HG02938 (cell line): Measurements from ENCODE around the gene NXNL1.
"Not testable (repeated sequence)": the region's sequence is repeated elsewhere in the genome, so short reads cannot be mapped to it uniquely, and the experiment has no call there.

Source experiments
- ATAC-seq: cut with Tn5 transposase; IDR thresholded peaks from one replicate; pipeline ENCODE4 v1.9.1; 2021; ENCODE audit warnings: mild to moderate bottlenecking, moderate library complexity; ENCODE audit not compliant: unreplicated experiment

The NXNL1 gene, protein sequence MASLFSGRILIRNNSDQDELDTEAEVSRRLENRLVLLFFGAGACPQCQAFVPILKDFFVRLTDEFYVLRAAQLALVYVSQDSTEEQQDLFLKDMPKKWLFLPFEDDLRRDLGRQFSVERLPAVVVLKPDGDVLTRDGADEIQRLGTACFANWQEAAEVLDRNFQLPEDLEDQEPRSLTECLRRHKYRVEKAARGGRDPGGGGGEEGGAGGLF

DNA sequence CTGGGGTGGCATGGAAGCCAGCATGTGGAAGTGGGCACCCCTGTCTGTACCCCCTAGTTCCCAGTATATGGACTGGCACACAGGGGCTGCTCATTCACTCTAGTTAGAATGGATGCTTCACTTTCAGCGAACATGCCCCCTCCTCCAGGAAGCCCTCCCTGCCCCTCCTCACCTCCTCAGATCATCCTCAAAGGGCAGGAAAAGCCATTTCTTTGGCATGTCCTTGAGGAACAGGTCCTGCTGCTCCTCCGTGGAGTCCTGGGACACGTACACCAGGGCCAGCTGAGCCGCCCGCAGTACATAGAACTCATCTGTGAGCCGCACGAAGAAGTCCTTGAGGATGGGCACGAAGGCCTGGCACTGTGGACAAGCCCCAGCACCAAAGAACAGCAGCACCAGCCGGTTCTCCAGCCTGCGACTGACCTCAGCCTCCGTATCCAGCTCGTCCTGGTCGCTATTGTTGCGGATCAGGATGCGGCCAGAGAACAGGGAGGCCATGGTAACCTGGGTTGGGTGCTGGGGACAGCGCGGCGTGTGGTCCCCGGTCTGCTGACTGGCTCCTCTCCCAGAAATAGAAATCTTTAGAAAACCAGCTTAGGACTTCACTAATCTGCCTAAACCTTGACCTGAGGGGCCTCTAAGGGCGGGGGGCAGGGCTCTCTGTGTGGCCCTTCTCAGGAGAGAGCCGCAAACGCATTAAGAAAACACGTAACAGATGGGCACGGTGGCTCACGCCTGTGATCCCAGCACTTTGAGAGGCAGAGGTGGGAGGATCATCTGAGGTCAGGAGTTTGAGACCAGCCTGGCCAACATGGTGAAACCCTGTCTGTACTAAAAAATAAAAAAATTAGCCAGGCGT, at the start of gene NXNL1:
NXNL1 (minus strand) TSS at position 555 of the 859 bp plus-strand sequence; CDS start at position 498, 57 bp downstream.
- no peak for ATAC-seq

DNA sequence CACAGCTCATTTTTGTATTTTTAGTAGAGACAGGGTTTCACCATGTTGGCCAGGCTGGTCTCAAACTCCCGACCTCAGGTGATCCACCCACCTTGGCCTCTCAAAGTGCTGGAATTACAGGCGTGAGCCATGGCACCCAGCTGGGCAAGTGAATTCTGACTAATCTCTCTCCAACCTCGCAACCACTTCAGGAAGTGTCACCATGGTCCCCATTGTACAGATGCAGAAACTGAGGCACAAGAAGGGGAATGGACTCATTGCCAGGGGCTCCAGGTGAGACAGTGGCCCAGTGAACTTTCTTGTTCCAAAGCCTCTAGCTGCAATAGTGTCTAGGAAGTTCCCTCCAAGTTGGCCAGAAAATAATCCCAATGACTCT, 47.8 kb upstream of the NXNL1 start:
- ATAC-seq: not testable (repeated sequence)

DNA sequence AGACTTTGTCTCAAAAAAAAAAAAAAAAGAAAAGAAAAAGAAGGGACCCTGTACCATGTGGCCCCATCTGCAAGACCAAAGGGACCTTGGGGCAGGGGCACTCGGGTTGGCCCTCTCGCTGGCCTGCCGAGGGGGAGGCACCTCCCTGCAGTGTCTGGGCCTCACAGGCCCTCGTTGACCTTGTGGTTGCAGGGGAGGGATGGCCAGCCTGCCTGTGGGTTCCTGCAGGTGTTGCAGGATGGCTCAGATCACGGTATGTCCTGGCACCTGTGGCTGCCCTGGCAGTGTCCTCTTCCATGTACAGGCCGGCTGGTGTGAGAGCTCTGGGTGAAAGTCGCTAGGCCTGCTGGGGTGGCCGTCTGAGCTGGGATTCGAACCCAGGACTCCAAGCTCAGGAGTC, 46.0 kb upstream of the NXNL1 start:
- no peak for ATAC-seq

DNA sequence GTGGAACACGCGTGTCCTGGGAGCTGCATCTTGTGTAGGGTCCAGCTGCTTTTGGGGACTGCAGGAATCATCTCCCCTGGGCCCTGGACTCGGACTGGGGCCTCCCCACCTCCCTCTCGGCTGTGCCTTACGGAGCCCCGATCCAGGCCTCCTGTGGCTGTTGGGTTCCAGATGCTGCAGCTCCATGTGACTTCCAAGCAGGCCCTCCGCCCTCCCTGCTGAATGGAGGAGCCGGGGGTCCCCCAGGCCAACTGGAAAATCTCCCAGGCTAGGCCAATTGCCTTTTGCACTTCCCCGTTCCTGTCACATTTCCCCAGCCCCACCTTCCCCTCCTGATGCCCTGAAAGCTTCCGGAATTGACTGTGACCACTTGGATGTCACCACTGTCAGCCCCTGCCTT, 44.5 kb upstream of the NXNL1 start:
- no peak for ATAC-seq

DNA sequence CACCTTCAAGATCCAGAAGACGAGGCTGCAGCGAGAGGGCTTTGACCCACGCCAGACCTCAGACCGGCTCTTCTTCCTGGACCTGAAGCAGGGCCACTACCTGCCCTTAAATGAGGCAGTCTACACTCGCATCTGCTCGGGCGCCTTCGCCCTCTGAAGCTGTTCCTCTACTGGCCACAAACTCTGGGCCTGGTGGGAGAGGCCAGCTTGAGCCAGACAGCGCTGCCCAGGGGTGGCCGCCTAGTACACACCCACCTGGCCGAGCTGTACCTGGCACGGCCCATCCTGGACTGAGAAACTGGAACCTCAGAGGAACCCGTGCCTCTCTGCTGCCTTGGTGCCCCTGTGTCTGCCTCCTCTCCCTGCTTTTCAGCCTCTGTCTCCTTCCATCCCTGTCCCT, 43.7 kb upstream of the NXNL1 start:
- ATAC-seq: no peak

DNA sequence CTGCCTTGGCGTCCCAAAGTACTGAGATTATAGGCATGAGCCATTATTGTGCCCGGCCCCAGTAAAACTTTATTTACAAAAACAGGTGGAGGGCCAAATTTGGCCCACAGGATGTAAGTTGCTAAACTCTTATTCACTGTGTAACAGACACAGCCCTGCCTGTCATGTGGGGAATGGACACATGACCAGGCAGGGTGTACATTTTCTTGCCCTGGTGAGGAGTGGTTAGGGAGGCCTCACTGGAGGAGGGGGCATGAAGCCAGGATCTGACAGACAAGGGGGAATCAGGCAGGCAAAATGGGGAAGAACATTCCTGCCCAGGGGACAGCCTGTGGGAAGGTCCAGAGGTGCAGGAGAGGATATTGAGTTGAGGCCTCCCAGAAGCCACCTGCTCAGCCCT, 43.3 kb upstream of the NXNL1 start:
- no peak for ATAC-seq

DNA sequence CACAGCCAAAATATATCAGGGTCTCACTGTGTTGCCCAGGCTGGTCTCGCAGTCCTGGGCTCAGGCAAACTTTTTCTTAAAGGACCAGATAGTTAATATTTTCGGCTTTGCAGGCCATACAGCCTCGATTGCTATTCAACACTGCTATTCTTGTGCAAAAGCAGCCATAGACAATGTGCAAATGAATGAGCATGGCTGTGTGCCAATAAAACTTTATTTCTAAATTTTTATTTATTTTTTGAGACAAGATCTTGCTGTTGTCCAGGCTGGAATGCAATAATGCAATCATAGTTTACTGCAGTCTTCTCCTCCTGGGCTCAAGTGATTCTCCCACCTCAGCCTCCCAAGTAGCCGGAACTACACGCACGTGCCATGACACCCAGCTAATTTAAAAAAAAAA, 42.5 kb upstream of the NXNL1 start:
- ATAC-seq: no peak

DNA sequence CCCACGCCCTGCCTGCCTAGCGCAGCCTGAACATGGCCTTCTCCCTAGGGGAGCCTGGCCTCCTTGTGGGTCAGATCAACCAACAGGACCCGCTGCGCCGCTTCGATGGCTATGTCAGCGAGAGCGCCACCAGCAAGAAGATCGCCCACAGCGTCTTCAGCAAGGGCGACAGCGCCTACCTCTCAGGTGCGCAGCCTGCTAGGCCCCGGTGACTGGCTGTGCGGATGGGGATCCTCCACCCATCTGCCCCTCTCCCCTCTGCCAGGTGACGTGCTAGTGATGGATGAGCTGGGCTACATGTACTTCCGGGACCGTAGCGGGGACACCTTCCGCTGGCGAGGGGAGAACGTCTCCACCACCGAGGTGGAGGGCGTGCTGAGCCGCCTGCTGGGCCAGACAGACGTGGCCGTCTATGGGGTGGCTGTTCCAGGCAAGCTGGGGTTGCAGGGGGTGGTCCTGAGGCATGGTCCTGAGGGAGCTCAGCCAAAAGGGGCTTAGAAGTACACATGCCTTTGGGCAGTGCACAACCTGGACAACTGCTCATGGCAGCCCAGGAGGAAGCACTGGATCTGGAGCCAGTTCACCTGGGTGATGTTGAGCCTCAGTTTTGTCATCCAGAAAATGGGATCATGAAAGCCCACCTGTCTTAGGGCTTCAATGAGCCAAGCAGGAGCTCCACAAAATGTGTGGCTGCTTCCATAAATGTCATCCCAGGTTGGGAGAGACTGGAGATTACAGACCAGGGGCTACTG, 39.9 kb upstream of the NXNL1 start:
- ATAC-seq: no peak

DNA sequence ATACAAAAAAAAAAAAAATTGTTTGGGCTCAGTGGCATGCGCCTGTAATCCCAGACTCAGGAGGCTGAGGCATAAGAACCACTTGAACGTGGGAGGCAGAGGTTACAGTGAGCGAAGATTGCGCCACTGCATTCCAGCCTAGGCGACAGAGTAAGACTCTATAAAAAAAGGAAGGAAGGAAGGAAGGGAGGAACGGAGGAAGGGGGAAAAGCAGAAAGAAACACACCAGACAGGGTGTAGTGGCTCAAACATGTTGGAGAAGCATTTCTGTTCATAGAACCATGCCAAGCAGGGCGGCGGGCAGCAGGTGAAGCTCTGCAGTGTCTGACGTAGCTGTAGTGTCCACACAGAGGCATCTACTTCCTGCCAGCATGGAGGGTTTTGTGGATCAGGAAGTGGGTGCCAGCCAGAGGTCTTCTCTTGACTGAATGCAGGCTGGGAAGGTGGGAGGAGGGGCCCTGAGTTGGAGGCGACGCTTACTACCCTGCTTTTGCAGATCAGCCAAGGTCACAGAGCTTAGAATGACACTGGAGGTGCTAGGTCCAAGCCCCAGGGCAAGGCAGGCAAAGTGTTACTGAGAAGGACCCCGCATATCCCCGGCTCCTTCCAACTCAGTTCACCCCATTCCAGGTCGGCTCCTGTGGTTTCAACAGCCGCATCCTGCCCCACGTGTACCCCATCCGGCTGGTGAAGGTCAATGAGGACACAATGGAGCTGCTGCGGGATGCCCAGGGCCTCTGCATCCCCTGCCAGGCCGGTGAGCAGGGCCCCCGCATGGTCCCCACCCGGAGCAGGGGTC, 39.1 kb upstream of the NXNL1 start:
- ATAC-seq: no peak

DNA sequence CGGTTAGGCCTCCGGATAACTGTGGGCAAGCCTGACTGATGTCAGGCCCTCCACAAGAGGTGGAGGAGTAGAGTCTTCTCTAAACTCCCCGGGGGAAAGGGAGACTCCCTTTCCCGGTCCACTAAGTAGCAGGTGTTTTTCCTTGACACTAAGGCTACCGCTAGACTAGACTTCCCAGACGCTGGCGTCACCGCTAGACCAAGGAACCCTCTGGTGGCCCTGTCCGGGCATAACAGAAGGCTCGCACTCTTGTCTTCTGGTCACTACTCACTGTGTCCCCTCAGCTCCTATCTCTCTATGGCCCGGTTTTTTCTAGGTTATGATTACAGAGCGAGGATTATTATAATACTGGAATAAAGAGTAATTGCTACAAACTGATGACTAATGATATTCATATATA, 38.3 kb upstream of the NXNL1 start:
- ATAC-seq: not testable (repeated sequence)

DNA sequence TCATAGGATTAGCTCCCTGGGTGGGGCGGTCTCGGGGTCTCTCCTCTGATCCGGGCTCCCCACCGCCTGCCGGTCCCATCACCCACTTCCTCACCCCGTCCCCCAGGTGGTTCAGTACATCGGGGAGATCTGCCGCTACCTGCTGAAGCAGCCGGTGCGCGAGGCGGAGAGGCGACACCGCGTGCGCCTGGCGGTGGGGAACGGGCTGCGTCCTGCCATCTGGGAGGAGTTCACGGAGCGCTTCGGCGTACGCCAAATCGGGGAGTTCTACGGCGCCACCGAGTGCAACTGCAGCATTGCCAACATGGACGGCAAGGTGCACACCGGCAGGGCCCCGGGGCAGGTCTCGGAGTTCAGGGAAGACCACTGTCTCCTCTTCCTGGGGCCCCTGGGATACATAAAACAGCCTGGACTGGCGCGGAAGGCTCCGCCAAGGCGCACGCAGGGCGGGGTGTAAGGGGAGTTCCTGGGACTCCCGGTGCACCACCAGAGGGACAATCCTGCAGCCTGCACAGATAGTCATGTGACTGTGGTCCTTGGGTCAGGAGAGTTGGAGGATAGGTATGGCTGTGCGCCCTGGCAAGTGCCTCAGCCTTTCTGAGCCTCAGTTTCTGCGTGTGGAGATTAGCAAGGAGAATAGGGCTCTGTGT, 36.5 kb upstream of the NXNL1 start:
- ATAC-seq: no peak

DNA sequence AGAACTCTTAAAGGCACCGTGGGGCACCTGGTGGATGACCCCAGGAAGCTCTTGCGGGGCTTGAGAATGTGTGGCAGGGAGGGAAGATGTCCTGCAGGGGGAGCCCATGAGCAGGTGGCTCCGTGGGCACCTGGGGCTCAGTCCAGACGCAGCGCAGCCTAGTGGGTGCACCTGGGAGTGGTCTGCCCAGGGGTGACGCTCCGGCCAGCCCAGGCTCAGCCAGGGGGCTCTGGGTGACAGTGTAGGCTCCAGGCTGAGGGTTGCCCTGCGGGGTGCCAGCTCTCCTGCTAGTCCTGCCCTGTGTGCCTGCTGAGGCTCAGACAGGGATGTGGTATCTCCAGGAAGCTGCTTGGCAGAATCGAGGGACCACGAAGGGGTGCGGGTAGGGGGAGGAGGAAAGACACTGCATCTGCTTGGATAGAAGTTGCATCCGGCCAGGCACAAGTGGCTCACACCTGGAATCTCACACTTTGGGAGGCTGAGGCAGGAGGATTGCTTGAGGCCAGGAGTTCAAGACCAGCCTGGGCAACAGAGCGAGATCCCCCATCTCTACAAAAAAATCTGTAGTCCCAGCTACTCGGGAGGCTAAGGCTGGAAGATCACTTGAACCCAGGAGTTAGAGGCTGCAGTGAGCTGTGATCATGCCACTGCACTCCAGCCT, 35.7 kb upstream of the NXNL1 start:
- no peak for ATAC-seq

DNA sequence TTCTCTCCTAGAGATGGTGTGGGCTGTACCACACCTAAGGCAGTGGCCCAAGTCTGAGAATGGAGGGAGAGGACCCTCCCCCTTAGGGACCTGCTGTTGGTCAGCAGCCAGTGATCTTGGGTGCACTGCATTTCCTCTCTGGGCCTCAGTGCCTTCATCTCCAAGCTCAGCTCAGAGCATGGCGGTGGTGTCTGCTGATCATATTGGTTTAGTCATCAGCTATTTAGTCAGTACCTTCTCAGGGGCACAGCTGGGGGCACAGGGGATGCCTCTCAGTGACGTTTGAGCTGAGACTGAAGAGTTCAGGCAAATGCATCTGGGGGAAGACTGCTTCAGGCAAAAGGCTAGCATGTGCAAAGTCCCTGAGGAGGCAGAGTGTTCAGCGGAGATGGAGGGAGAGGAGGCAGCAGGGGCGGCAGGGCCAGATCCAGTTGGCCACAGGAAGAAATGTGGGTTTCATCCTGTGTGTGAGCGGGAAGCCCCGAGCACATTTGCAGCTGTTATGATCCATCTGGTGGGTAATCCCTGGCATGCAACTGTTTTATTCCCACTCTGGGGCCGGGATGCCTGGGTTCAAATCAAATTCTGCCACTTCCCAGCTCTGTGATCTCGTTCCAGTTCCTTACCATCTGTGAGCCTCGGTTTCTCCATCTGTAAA, 35.0 kb upstream of the NXNL1 start:
- no peak for ATAC-seq

DNA sequence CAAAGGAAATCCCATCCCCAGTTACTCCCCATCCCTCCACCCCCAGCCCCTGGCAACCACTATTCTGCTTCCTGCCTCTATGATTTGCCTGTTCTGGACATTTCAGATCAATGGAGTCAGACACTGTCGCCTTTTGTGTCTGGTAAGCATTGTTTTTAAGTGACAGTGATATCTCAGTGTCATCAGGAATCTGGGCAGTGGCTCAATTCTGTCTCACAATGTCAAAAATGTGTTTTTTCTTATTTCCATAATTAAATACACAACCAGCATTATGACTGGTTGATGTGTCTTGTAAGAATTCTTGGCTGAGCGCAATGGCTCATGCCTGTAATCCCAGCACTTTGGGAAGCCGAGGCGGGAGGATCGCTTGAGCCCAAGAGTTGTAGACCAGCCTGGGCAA, 30.6 kb upstream of the NXNL1 start:
- ATAC-seq: no peak

DNA sequence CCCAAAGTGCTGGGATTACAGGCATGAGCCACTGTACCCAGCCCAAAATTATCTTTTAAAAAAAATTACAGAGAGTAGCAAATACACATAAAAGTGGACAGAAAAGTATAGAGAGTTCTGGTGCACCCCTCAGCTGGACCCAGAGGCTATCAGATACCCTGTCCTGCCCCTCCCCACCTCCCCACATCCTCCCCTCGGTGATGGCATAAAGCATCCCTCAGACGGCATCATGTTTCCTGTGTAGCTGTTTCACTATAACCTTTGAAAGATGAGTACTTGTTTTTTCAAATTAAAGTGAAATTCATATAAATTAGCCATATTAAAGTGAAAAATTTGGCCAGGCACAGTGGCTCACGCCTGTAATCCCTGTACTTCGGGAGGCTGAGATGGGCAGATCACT, 29.7 kb upstream of the NXNL1 start:
- no peak for ATAC-seq

DNA sequence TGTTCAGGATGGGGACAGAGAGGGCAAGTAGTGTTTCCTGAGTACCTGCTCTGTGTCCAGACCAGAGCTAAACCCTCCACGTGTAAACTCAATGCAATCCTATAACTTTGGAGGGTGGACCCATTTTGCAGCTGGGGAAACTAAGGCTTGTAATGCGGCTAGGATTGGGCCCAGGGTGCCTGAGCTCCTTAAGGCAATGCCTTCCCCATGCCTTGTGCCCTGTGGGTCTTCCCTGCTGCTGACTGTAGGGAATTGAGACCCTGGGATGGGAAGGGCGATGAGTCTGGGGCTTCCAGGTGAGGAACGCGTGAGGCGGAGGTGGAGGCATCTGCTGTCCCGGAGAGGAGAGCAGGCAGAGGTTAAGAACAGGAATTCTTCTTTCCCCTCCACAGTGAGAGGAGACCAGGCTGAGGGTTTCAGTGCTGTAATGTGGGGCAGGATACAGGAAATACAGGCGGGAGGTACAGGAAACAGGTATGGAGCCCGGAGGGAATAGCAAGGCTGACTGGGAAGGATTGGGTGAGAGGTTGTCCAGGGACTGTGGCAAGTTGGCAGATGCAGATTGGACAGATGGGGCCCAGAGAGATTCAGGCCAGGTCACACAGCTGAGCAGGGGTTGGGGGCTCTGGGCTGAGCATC, 28.8 kb upstream of the NXNL1 start:
- ATAC-seq: no peak

DNA sequence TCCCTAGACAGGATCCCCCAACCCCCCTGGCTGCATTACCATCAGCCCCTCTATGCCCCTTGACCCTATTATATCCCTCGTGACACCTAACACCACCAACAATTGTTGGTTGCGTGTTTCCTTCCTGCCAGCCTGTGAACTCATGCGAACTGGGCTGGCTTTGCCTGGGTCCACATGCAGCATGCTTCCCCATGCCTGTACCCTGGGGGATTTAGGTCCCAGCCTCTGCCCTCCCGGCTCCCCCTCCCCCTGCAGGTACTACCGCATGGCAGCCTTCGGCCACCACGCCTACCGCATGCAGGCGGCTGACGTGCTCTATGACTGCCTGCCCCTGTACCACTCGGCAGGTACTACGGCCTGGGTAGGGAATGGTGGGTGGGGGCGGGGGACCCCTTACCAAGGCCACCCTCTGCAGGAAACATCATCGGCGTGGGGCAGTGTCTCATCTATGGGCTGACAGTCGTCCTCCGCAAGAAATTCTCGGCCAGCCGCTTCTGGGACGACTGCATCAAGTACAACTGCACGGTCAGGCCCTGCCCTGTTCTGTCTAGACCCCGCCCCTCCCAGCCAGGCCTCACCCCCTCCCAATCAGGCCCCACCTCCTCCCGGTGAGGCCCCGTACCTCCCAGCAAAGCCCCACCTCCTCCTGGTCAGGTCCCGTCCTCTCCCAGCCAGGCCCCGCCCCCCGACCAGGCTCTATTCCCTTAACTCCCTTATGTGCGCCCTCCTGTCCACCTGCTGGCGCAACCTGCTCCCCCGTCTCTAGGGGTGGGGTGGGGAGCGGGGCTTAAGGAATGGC, 28.1 kb upstream of the NXNL1 start:
- ATAC-seq: no peak
